Activated naive CD4-positive, alpha-beta T cell treated with Interleukin-2 at 50 U/mL for 16 hours (primary cell): ENCODE data around the gene DCUN1D5.

Experiments used
- DNase-seq: peaks from one replicate; pipeline ENCODE4 v3.0.0-alpha.2; 2020

DCUN1D5 gene

DNA sequence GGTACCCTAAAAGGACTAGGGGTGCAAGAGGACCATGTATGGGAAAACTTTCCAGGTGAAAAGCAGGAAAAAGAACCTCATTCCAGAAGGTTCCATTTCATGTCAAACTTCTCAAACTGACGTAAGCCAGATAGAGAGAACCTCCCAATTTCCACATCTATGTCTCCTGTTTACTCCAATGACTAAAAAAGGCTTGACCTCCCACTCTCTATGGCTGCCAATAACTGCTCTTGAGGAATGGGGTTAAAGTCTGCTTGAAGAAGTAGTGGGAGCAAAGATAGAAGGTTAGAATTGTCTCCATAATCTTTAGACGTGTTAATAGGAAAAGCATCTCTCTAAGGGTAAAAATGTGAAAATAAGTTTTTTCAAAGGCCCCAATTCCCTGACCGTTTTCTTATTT, 38.0 kb downstream of the DCUN1D5 start:
- no peak for DNase-seq

DNA sequence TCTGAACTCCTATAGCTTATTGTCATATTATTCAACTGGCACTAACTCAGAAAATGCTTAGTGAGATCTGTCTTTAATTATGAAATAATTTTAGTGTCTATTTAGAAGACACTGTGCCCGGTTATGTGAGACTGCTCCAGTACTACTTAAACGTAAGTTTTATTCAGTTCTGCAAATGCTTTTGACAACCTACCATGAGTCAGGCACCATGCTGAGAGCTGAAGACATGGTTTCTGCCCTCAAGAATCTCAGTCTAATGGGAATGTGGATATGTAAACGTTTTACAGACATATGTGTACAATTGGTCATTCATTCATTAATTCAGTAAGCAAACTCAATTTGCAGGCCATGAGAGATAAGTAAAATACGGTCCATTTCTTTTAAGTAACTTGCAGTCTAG, 40.0 kb downstream of the DCUN1D5 start:
- no peak for DNase-seq

DNA sequence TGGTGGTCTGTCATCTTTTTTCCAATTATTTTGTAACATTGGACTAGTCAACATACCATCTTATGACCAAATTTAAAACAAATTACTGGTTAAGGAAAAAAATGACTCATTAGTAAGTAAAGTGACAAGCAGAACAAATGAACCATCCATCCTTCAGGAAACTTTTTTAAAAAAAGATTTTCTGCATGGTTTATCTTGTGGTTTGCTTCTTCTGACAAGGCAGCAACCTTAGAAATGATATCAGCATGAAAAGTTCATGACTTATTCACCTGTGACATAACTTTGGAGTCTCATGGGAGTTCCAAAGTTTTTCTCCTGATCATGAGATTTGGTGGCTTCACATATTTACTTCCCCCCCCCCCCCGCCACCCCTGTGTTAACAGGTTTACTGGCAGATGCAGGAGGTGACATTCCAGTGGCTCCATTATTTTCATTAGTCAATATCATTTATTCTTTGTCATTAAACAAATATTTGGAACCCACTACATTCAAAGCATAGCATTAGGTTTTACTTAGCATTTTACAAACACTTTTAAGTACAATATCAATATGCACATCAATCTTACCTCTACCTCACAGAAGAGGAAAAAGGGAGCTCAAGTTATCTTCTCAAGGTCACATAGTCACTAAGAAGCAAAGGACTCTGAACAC, 40.7 kb downstream of the DCUN1D5 start:
- no peak for DNase-seq

DNA sequence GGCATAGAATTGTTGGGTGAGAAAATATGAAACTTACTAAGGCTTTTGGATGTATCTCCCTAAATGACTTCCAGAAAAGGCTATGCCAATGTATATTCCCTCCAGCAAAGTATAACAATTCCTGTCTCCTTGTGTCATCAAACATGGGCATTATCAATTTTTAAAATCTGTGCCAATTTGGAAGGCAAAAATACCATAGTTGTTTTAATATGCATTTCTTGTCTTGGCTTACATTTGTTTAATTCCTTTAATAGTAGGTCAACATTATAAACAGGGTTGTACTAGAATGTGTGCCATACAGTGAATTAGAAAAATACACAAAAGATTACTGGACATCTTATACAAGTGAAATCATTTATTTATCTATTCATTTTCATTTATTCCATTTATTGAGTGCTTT, 41.6 kb downstream of the DCUN1D5 start:
- no peak for DNase-seq

GRCh38 chr11:103047837-103048236, 44.1 kb downstream of the DCUN1D5 start:
- DNase-seq: no peak

DNA sequence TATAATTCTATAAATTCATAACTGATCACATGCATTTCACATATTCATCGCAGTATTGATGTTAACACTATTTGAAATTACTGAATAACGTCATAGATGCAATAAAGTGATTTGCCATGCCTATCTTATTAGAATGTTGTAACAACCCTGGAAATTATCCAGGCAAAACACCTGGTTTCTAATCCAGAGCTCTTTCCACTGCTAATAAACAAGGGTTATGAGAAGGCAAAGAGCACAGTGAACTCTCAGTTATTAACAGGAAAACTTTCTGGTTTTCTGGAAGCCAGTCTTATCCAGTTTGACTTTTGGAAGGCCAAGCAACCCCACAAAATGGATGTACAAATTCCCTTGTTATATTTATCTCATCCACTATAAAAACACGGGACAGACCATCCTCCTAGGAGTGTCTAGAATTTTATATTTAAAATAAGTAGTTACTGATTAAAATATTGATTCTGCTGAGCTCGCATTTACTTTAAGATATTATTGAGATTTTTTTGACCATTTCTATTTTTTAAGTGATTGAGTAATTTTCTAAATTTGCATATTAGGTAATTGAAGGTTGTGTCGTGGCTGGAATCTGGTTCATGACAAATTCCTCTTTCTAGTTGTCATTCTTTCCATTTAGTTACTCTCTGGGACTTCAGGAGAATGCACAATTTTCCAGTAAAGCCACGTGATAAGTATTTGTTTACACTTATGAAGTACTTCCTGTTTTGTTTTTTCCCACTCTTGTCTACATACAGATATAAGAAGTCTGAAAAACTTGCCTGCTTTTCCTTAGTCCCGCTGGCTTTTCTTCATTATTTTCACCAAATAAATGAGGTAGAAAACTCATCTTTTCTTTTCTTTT, 47.9 kb downstream of the DCUN1D5 start:
- DNase-seq: no peak

GRCh38 chr11:103042161-103042560, 49.8 kb downstream of the DCUN1D5 start:
- DNase-seq: no peak

GRCh38 chr11:103035791-103036434, 56.0 kb downstream of the DCUN1D5 start:
- DNase-seq: peak; percentile 12

DNA sequence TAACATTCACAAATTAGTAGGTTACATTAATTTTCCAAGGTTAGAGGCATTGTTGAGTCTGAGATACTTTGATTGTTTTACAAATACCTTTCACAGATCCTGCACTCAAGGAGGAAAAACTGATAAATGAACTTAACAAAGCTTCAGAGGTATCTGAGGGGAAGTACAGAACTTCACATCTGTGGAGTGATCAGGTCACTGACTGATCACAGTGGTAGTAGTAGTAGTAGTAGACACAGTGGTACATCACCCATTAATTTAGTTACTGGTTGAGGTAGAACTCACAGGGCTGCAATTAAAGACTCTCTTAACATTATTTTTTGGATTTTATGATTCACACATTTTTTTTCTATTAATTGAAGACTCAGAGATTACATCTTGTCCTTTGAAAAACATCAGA, 56.7 kb downstream of the DCUN1D5 start:
- no peak for DNase-seq

DNA sequence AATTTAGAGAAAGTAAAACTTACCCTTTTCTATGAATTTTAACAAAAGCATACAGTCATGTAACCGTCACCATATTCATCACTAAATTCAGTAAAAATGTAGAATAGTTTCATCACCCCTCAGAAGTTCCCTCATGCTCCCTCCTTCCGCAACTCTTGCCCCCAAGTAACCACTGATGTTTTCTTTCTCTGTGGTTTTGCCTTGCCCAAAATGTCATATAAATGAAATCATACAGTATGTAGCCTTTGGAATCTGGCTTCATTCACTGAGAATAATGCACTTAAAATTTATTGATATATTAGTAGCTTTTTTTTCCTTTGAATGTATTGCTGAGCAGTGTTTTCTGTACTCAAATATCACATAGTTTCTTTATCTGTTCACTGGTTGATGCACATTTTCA, 60.1 kb downstream of the DCUN1D5 start:
- no peak for DNase-seq

GRCh38 chr11:103029401-103029800, 62.6 kb downstream of the DCUN1D5 start:
- no peak for DNase-seq

GRCh38 chr11:103028304-103029020, 63.5 kb downstream of the DCUN1D5 start:
- DNase-seq: peak; percentile 6

- no peak for DNase-seq
Observed at GRCh38 chr11:103024086-103024485, 67.9 kb downstream of the DCUN1D5 start.

DNA sequence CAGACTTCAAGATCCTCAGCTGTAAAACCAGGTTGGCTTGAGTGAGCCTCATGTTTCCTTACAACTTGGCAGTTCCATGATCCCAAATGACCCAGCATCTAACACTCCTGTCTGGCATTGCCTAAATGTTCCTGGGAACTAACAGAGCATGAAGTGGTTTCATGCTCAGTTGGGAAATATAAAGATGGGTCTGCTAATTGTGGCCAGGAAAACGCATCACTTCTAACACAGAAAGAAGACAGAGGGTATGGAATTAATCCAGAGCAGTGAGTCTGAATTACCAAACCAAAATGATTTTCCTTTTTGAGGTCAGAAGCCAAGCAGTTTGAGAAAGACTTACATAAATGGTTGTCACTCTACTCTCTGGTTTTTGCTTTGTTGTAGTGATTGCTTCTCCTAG, 75.9 kb downstream of the DCUN1D5 start:
- no peak for DNase-seq

- DNase-seq: no peak
Observed at GRCh38 chr11:103013421-103013820, 78.5 kb downstream of the DCUN1D5 start.
